Measurements from ENCODE around the gene MAPKAP1. TPM values are rescaled to one million over a fixed set of nuclear protein-coding genes. Genes with fewer than 3 reads are reported as not detected.

The MAPKAP1 gene
- total and polyA plus RNA-seq, 9 of the 15 experiments (the other 6 are each of a cell fraction or from before 2014, with no cell fraction given): 2.6 to 82.1 (median 61.1) TPM

- H4K20me1 ChIP-seq (replicated peaks; ENCODE audit: control insufficient read depth, insufficient read depth, low read length): no peaks in the 10 kb centered on the region
- FAIRE-seq (no peak), ATAC-seq (no peak), DNase-seq (ENCODE audit: extremely low read depth in 1 of 4, low spot score in 3 of 4) (no peak)
- CTCF ChIA-PET (ENCODE audit: low intra/inter-chr PET ratio): no interaction called here
- no TSS peak for BruUV-seq (replicated peaks)
- H3K4me2 ChIP-seq (ENCODE audit: insufficient read depth, low read length): no peak overlapping the region
- in situ Hi-C loops (cut with MboI) (no loop called here), intact Hi-C loops (cut with micrococcal nuclease) (no loop called here)
- POLR2A ChIA-PET: interaction anchor here (1.0 kb wide), 1 partner anchor 11 kb away, joined by 3 read pairs; no protein-coding TSS in a partner anchor
- no peak overlapping the region for H2AFZ ChIP-seq (ENCODE audit: low read depth, low read length)
- no peaks in the 10 kb centered on the region for H3K27me3 ChIP-seq (ENCODE audit: control insufficient read depth in 2 of 2, insufficient read depth in 2 of 2, low read length in 2 of 2)
- H3K9me3 ChIP-seq (replicated peaks; ENCODE audit: control insufficient read depth, insufficient read depth, low read depth, low read length): no peaks in the 10 kb centered on the region
- H3K4me3 ChIP-seq: no peak overlapping the region
- H3K79me2 ChIP-seq (ENCODE audit: control insufficient read depth, insufficient read depth, low read length): no peaks in the 10 kb centered on the region
- no peaks in the 10 kb centered on the region for H3K9me1 ChIP-seq (ENCODE audit: control insufficient read depth, insufficient read depth, low read length)
- no peak overlapping the region for H3K27ac ChIP-seq (ENCODE audit: extremely low read depth, low read depth, low read length)
- H3K4me1 ChIP-seq (replicated peaks in 1 of 2; ENCODE audit: control insufficient read depth in 2 of 2, insufficient read depth in 2 of 2, low read length in 2 of 2): peaks cover 0 to 13% of the 10 kb centered on the region in 2 experiments; a peak in 2 of 5 replicates
- peaks cover 6% of the 10 kb centered on the region; the same call in 2 of the 3 replicates for H3K36me3 ChIP-seq (ENCODE audit: control insufficient read depth, insufficient read depth, low read length)
- H3K9ac ChIP-seq (ENCODE audit: insufficient read depth in 1 of 2, low read depth in 2 of 2, low read length in 2 of 2): no peak overlapping the region
- 76% methylated on average over 3 of the region's 3 CpGs for WGBS (ENCODE audit: insufficient coverage, low coverage, missing lambda C conversion rate)
- TF ChIP-seq FUS (optimal IDR thresholded peaks at IDR 0.05; ENCODE audit: low read depth, low read length): no peak
- no peak for TF ChIP-seq NR3C1 (CRISPR knock-in tag; IDR thresholded peaks at IDR 0.05)
- TF ChIP-seq PHB2 (IDR thresholded peaks at IDR 0.05; ENCODE audit: low read depth): no peak
- no peak for TF ChIP-seq ZNF785 (CRISPR knock-in tag; IDR thresholded peaks at IDR 0.05)
- no peak for TF ChIP-seq STAT5B (CRISPR knock-in tag; IDR thresholded peaks at IDR 0.05)
- no peak for TF ChIP-seq HNRNPH1 (optimal IDR thresholded peaks at IDR 0.05; ENCODE audit: low read depth, low read length)
- TF ChIP-seq NCOR1 (IDR thresholded peaks at IDR 0.05): no peak
- TF ChIP-seq NFIX (CRISPR knock-in tag; IDR thresholded peaks at IDR 0.05; ENCODE audit: low read depth): no peak
- no peak for TF ChIP-seq RERE (CRISPR knock-in tag; IDR thresholded peaks at IDR 0.05; ENCODE audit: borderline replicate concordance)
- TF ChIP-seq ZBTB7A (IDR thresholded peaks at IDR 0.05; ENCODE audit: borderline replicate concordance, control insufficient read depth, low read depth, low read length): no peak
- no peak for TF ChIP-seq NCOA1 (IDR thresholded peaks at IDR 0.05; ENCODE audit: low read depth)
- TF ChIP-seq THRA (IDR thresholded peaks at IDR 0.05): no peak
- TF ChIP-seq RHOXF2B (CRISPR knock-in tag; conservative IDR thresholded peaks at IDR 0.05): no peak
- no peak for TF ChIP-seq KLF16 (IDR thresholded peaks at IDR 0.05)
- no peak for TF ChIP-seq HBP1 (CRISPR knock-in tag; IDR thresholded peaks at IDR 0.05)
These were observed 166.5 kb downstream of the MAPKAP1 start for GRCh38 chr9:125540497-125540896.

Data from K562 (cell line).